Progenitor cell of endocrine pancreas (in vitro differentiated cells): ENCODE measurements around the gene SPTLC3. TPM values are rescaled to one million over a fixed set of nuclear protein-coding genes. Genes with fewer than 3 reads are reported as not detected.

Source experiments
- DNase-seq: peaks from one replicate; pipeline ENCODE4 v3.0.0; 2021; ENCODE audit warnings: low spot score; ENCODE audit not compliant: unreplicated experiment
- H3K27ac Mint-ChIP-seq: 2 replicates; pipeline ENCODE4 v1.8.0; 2021; ENCODE audit warnings: mild to moderate bottlenecking, moderate library complexity, mixed read lengths
- H3K27me3 Mint-ChIP-seq: 2 replicates; pipeline ENCODE4 v1.8.0; 2021; ENCODE audit warnings: mixed read lengths
- H3K36me3 Mint-ChIP-seq: 2 replicates; pipeline ENCODE4 v1.8.0; 2022; ENCODE audit warnings: mixed read lengths; ENCODE audit not compliant: insufficient read depth
- H3K4me1 Mint-ChIP-seq: 2 replicates; pipeline ENCODE4 v1.8.0; 2021; ENCODE audit warnings: low read depth, mixed read lengths
- H3K4me3 Mint-ChIP-seq: 2 replicates; pipeline ENCODE4 v1.8.0; 2021; ENCODE audit warnings: low read depth, mild to moderate bottlenecking, moderate library complexity, mixed read lengths
- H3K9me3 Mint-ChIP-seq: 2 replicates; pipeline ENCODE4 v1.8.0; 2021; ENCODE audit warnings: low read depth, mixed read lengths
- CTCF ChIP-seq: fragments of 200-600 bp; sonication (generic); IDR thresholded peaks from one replicate; pipeline ENCODE4 v1.5.0; 2021; ENCODE audit warnings: antibody characterized with exemption, mild to moderate bottlenecking; ENCODE audit not compliant: unreplicated experiment
- total RNA-seq: library from RNA; stranded (reverse); gene quantifications from 2 replicates; pipeline ENCODE4 v1.2.1, GENCODE V29; 2021

SPTLC3 gene
- total RNA-seq, 1 donor from 2014 or later, result 52.2 TPM

GRCh38 chr20:13169086-13169485, 160.3 kb downstream of the SPTLC3 start:
- Mint-ChIP-seq H3K4me3 (no peak overlapping the region), H3K27ac (no peak overlapping the region), H3K36me3 (peaks cover 6% of the 10 kb centered on the region), H3K4me1 (no peaks in the 10 kb centered on the region), H3K9me3 (peaks cover 13% of the 10 kb centered on the region), H3K27me3 (no peaks in the 10 kb centered on the region)
- no peak for TF ChIP-seq CTCF
- DNase-seq, result no peak

- no peak for TF ChIP-seq CTCF
- peaks cover 13% of the 10 kb centered on the region for H3K9me3 Mint-ChIP-seq
- H3K27ac Mint-ChIP-seq, result no peak overlapping the region
- no peaks in the 10 kb centered on the region for H3K27me3 Mint-ChIP-seq
- no peak overlapping the region for H3K4me3 Mint-ChIP-seq
- no peak for DNase-seq
- H3K4me1 Mint-ChIP-seq, result no peaks in the 10 kb centered on the region
- peaks cover 6% of the 10 kb centered on the region for H3K36me3 Mint-ChIP-seq
Measured at GRCh38 chr20:13170771-13171170, 162.0 kb downstream of the SPTLC3 start.

- Mint-ChIP-seq H3K27me3 (no peaks in the 10 kb centered on the region), H3K9me3 (peaks cover 25% of the 10 kb centered on the region), H3K36me3 (peaks cover 6% of the 10 kb centered on the region), H3K4me1 (no peaks in the 10 kb centered on the region), H3K4me3 (no peak overlapping the region), H3K27ac (no peak overlapping the region)
- no peak for TF ChIP-seq CTCF
- no peak for DNase-seq
Measured at GRCh38 chr20:13173201-13173600, 164.4 kb downstream of the SPTLC3 start.

GRCh38 chr20:13174402-13174801, 165.6 kb downstream of the SPTLC3 start:
- no peak overlapping the region for H3K27ac Mint-ChIP-seq
- no peaks in the 10 kb centered on the region for H3K27me3 Mint-ChIP-seq
- no peaks in the 10 kb centered on the region for H3K36me3 Mint-ChIP-seq
- TF ChIP-seq CTCF, result no peak
- peaks cover 17% of the 10 kb centered on the region for H3K9me3 Mint-ChIP-seq
- no peaks in the 10 kb centered on the region for H3K4me1 Mint-ChIP-seq
- no peak overlapping the region for H3K4me3 Mint-ChIP-seq
- DNase-seq, result no peak

GRCh38 chr20:13180986-13181889, 172.5 kb downstream of the SPTLC3 start:
- H3K36me3 Mint-ChIP-seq, result no peaks in the 10 kb centered on the region
- TF ChIP-seq CTCF, result no peak
- H3K27ac Mint-ChIP-seq, result no peak overlapping the region
- no peaks in the 10 kb centered on the region for H3K27me3 Mint-ChIP-seq
- no peak overlapping the region for H3K4me3 Mint-ChIP-seq
- DNase-seq, result no peak
- H3K9me3 Mint-ChIP-seq, result peaks cover 14% of the 10 kb centered on the region
- no peaks in the 10 kb centered on the region for H3K4me1 Mint-ChIP-seq
